ES-I3 (cell line): ENCODE measurements around the gene DGKG.

Experiments used
- H3K36me3 ChIP-seq: 2 replicates; pipeline ENCODE4 v1.6.1; 2013; ENCODE audit warnings: mild to moderate bottlenecking, low read length, control low read depth, moderate library complexity; ENCODE audit not compliant: insufficient read depth
- H3K4me1 ChIP-seq: 2 replicates; pipeline ENCODE4 v1.6.1; 2013; ENCODE audit warnings: mild to moderate bottlenecking, control low read depth, low read length; ENCODE audit not compliant: insufficient read depth
- H3K9ac ChIP-seq: 2 replicates; pipeline ENCODE4 v1.6.1; 2013; ENCODE audit warnings: low read depth, mild to moderate bottlenecking, low read length, moderate library complexity
- H3K9me3 ChIP-seq: 2 replicates; pipeline ENCODE4 v1.6.1; 2013; ENCODE audit warnings: mild to moderate bottlenecking, low read length, moderate library complexity; ENCODE audit not compliant: control insufficient read depth, insufficient read depth

The DGKG gene

DNA sequence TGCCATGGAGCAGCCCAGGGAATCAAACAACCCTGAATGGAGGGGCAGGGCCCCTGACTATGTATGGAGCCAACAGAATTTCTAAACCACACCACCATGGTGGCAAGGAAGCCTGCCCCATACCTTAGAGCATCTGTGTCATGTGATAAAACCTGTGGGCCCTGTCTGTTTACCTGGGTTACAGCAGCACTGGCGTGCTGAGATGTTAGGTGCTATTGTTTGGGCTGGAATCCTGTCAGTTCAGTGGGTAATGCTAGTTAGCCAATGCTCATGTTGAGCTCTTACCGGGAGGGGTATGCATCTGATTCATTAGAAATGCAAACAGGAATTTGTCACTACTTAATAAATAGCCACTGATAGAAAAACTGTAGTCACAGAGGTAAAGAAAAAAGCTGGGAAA is 189.7 kb downstream of the DGKG start:
- Histone ChIP-seq H3K36me3 (no peaks in the 10 kb centered on the region), H3K4me1 (no peaks in the 10 kb centered on the region), H3K9ac (no peak overlapping the region), H3K9me3 (no peaks in the 10 kb centered on the region; the same call in 1 of the 2 replicates)

DNA sequence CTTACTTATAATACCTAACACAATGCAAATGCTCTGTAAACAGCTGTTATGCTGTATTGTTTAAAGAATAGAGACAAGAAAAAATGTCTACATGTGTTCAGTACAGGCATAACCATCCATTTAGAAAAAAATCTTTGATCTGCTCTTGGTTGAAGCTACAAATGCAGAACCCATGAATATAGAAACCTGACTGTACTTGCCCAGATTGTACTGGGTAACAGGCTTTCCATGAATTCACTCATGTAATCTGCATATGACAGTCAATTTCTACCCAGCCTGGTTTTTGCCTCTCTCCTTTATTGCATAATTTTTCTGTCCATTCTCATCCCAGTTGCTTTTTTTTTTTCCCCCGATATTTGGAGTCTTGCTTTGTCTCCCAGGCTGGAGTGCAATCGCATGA is 190.5 kb downstream of the DGKG start:
- Histone ChIP-seq H3K9me3 (no peaks in the 10 kb centered on the region; the same call in 1 of the 2 replicates), H3K9ac (no peak overlapping the region), H3K36me3 (no peaks in the 10 kb centered on the region)

DNA sequence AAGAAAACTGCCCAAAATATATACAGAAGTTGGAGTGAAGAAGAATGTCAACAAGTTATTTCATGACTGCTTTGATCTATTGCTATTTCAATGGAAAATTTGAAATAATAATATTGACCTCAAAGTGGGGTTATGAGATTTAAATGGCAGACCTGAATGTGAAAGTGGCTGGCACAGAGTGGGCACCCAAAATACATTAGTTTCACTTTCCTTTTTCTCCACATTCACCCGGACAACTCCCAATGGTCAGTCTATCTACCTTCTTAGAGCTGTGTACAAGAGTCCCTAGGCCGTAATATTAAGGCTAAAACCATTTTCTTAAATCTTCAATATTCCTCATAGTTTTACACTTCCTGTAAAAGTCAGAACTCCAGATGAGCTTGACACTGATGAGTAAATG is 191.5 kb downstream of the DGKG start:
- H3K9ac ChIP-seq, result no peak overlapping the region
- H3K4me1 ChIP-seq, result no peaks in the 10 kb centered on the region
- H3K9me3 ChIP-seq, result no peaks in the 10 kb centered on the region; the same call in 1 of the 2 replicates
- H3K36me3 ChIP-seq, result no peaks in the 10 kb centered on the region

More for the DNA sequence above, 190.5 kb downstream of the DGKG start:
- H3K4me1 ChIP-seq, result no peaks in the 10 kb centered on the region

DNA sequence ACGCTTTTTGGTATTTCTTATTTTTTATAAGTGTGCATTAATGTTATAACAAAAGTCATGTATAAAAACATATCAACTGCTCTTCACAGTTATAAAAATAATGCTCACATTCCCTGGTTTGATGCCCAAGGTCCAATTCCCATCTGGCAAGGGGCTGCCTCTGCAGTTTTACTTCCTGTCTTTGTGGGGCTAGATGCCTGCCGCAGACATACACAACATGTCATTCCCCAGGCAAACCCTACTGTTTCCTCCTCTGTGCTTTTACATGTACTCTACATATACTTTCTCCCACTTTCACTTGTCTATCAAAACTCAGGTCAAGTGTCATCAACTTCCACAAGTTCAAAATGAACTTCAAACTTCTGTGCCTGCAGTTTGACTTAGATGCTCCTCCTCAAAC is 192.7 kb downstream of the DGKG start:
- Histone ChIP-seq H3K36me3 (no peaks in the 10 kb centered on the region), H3K9ac (no peak overlapping the region), H3K4me1 (no peaks in the 10 kb centered on the region), H3K9me3 (no peaks in the 10 kb centered on the region; the same call in 1 of the 2 replicates)

DNA sequence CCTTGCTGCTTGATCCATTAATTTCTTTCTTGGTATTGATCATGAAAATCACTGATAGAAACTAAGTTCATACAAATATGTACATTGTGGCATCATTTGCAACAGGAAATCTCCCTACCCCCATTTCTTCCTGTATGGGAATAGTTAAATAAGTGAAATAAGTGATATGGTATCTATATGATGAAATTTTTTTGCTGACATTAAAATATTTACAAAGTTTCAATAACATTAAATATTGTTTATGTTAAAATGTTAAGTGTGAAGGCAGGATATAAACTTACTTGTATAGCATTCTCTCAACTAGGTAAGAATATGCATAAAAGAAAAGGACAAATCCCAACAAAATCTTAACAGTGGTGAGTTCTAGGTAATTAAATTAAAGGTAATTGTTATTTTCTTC is 193.1 kb downstream of the DGKG start:
- H3K4me1 ChIP-seq, result no peaks in the 10 kb centered on the region
- H3K9me3 ChIP-seq, result no peaks in the 10 kb centered on the region; the same call in 1 of the 2 replicates
- H3K36me3 ChIP-seq, result no peaks in the 10 kb centered on the region
- no peak overlapping the region for H3K9ac ChIP-seq

DNA sequence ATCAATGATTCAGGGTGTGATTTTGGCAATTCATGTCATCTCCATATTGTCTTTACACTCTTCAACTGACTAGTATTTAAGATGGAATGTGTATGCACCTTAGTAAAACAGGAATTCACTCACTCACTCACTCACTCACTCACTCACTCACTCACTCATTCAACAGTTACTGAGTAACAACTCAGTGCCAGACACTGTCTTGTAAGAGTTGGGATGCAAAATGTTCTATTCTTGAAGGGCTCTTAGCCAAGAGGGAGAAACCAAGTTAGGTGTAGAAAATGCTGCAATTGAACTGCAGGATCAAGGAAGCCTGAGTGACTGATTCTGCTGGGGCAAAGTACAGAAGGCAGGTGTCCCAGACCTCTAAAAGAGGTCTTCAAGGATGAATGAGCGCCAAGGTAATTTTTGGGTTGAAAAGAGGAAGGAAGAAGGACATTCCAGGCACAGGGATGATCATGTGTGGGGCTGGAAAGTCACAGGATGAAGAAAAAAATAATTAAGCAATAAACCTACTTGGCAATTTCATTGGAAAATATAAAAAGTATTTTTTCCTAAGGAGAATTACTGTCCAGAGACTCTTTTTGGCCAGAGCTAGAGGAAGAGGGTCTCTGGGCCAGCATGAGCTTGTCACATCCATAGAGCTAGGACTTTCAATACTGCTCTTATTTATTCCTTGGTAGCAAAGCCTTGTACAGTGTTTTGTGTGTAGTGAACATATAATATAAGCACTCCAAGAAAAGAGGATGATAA is 194.2 kb downstream of the DGKG start:
- H3K9me3 ChIP-seq, result no peaks in the 10 kb centered on the region; the same call in 1 of the 2 replicates
- H3K9ac ChIP-seq, result no peak overlapping the region
- H3K36me3 ChIP-seq, result no peaks in the 10 kb centered on the region
- H3K4me1 ChIP-seq, result no peaks in the 10 kb centered on the region

DNA sequence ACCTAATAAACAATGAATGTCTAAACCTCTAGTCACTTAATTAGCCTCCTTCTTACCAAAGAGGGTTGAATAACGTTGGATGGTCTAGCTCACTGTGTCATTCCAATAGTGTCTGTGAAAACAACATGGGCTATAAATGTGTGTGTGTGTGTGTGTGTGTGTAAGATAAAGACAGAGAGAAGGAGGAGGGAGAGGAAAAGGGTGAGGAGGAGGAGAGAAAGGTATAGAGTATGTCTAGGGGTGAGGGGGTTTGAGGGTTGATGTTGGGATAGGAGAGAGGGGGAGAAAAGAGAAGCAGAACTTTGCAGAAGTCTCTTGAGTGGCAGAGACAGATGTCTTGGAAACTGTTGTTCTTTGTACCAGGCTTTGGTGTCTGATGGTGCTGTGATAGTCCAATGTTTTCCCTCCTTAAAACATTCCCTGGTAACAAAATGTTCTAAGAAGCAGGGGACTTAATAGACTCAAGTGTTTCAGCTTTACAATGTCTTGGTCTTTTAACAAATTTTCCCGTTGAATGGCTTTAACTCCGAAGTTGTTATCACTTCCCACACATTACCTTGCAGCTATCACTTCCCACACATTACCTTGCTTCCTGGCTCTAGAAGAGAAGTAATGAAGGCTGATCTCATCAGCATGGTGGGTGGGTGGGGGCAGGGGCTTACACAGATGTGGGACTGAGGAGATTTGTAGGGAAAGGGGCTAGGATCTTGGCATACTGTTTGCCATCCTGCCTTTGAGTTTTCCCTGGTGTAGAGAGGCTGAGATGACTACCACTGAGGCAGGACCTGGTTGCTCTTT is 195.3 kb downstream of the DGKG start:
- no peaks in the 10 kb centered on the region for H3K36me3 ChIP-seq
- no peaks in the 10 kb centered on the region for H3K4me1 ChIP-seq
- H3K9ac ChIP-seq, result no peak overlapping the region
- no peaks in the 10 kb centered on the region for H3K9me3 ChIP-seq

DNA sequence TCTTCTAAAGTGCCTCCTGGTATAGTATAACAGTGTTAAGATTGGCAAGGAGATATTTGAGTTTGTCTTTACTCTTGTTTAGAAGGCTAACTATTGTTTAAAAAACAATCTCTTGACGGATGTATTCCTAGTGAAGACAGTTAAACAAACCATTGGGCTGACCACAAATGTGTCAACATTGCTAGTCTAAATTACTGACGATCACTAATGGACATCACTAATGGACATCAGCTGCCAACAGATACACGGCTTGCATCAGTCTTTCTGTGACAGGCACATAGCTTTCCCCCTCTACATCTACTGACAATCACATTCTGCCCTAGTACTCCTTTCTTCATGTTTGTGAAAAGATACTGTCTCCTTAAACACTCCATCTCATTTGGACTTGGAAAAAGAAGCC is 196.0 kb downstream of the DGKG start:
- H3K9me3 ChIP-seq, result no peaks in the 10 kb centered on the region
- H3K36me3 ChIP-seq, result no peaks in the 10 kb centered on the region
- H3K4me1 ChIP-seq, result no peaks in the 10 kb centered on the region

DNA sequence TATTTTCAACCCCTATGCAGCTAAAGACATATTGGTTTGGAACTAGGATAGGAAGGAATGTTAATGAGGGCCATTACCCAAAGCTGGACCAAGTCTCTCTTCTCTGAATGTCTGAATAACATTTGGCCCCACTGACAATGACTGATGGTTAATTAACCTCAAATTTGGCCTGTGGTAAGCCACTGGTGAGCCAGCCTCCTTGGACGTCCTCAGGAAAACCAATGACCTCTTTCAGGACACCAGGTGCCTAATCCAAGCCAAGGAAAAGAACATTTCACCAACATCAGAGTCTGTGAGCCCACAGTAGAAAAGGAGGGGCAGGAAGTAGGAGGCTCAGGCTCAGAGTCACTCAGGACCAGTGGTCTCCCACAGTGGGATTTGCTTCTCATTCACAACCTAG is 196.7 kb downstream of the DGKG start:
- Histone ChIP-seq H3K9ac (no peak overlapping the region), H3K4me1 (no peaks in the 10 kb centered on the region), H3K36me3 (no peaks in the 10 kb centered on the region), H3K9me3 (no peaks in the 10 kb centered on the region)

More for the DNA sequence above, 196.0 kb downstream of the DGKG start:
- H3K9ac ChIP-seq, result no peak overlapping the region

DNA sequence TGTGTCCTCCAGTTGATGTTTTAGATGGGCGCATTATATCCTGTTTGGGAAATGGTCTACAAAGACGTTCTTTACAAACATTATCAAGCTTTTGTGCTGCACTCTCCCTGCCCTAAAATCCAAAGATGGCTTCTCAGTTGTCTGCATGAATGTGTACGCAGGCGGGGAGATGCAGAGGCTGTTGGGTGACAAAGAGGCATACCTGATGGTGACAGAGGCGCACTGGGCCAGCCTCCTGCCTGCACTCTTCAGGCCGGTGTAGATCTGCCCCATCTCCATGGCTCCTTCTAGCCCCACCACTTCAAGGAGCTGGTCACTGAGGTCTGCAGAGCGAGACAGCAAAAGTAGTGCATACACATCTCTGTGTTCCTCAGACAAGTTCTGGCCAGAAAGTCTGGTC is 197.3 kb downstream of the DGKG start:
- Histone ChIP-seq H3K9ac (no peak overlapping the region), H3K36me3 (no peaks in the 10 kb centered on the region), H3K4me1 (no peaks in the 10 kb centered on the region), H3K9me3 (no peaks in the 10 kb centered on the region)

DNA sequence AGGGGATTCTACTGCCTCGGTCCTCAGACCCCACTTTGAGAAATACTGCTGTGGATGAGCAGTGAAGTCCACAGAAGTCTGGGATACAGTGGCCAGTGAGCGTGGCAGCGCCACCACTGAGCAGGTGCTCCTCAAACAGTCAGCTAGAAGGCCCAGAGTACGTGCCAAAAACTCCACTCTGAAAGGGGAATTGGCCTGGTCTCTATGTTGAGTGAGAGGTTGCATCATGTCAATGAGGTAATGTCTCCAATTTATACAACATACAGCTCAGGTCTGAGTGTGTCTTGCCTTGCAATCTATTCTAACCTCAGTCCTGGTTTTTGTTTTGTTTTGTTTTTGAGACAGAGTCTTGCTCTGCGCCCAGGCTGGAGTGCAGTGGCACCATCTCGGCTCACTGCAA is 199.8 kb downstream of the DGKG start:
- H3K9ac ChIP-seq, result no peak overlapping the region
- no peaks in the 10 kb centered on the region for H3K36me3 ChIP-seq
- no peaks in the 10 kb centered on the region for H3K4me1 ChIP-seq
- H3K9me3 ChIP-seq, result no peaks in the 10 kb centered on the region

DNA sequence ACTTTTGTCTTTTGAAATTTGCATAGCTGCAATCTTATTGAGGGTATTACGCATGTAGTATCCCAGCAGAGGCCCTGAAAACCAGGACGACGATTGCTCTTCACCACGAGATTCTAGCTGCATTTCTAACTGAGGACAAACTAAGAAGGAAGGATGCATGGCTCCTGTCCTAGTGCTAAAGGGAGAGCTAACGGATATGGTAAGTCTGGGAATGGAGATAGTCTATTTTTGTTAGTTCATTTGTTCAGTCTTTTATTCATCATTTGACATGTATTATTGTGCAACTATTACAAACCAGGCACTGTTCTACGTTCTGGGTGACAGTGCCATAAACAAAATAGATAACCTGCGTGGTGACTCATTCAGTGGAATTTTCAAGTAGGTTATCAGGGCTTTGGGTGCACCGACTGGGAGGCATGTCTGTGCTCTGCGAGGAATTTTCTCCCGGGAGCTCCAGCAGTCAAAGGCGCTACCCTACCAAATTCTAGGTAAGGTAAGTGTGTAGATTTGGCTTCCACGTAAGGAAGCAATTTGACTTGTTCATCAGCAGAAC is 201.3 kb downstream of the DGKG start:
- H3K4me1 ChIP-seq, result no peaks in the 10 kb centered on the region

DNA sequence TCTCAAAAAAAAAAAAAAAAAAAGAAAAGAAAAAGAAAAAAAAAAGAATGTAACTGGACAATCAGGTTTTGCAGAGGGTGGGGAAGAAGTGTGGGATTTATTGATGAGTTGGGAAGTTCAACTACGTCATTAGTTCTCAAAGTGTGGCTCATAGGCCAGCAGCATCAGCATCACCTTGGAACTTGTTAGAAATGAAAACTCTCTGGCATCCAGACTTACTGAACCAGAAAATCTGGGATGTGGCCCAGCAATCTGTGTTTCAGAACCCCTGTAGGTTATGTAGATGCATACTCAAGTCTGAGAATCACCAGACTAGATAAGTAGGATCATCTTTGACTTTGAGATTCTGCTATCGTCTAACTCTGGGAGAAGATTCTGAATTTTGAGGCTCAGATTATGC is 207.4 kb downstream of the DGKG start:
- Histone ChIP-seq H3K9ac (no peak overlapping the region), H3K36me3 (no peaks in the 10 kb centered on the region), H3K4me1 (no peaks in the 10 kb centered on the region), H3K9me3 (no peaks in the 10 kb centered on the region)

More for the DNA sequence above, 201.3 kb downstream of the DGKG start:
- H3K9ac ChIP-seq, result no peak overlapping the region
- no peaks in the 10 kb centered on the region for H3K36me3 ChIP-seq
- H3K9me3 ChIP-seq, result no peaks in the 10 kb centered on the region

DNA sequence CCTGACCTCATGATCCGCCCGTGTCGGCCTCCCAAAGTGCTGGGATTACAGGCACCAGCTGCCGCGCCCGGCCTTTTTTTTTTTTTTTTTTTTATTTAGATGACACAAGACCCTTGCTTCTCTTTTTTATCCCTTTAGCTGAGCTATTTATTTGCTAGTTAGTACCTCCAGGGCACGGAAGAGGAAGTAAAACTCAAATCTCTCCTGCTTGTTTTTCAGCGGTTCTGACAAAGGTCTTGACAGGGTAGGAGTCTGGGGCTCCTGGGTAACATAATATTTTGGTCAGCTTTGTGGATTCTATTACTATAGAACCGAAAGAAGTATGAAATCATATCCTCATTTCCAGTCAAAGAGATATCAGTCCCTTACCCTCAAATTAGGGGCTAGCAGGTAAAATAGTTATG is 209.1 kb downstream of the DGKG start:
- Histone ChIP-seq H3K4me1 (no peaks in the 10 kb centered on the region), H3K9ac (no peak overlapping the region)

More for the DNA sequence above, 209.1 kb downstream of the DGKG start:
- Histone ChIP-seq H3K9me3 (no peaks in the 10 kb centered on the region), H3K36me3 (no peaks in the 10 kb centered on the region)
